HG03097 (cell line): ENCODE results near the gene NXPE2.
"Not testable (repeated sequence)": the region's sequence is repeated elsewhere in the genome, so short reads cannot be mapped to it uniquely, and the experiment has no call there.

ENCODE experiments used
- ATAC-seq: cut with Tn5 transposase; IDR thresholded peaks from one replicate; pipeline ENCODE4 v1.9.1; 2021; ENCODE audit not compliant: unreplicated experiment, low FRiP score

The NXPE2 gene

GRCh38 chr11:114678125-114679036, at the start of gene NXPE2:
Gene NXPE2 (plus strand): TSS chr11:114678527. CDS start chr11:114678576, 49 bp downstream.
- ATAC-seq = no peak

DNA sequence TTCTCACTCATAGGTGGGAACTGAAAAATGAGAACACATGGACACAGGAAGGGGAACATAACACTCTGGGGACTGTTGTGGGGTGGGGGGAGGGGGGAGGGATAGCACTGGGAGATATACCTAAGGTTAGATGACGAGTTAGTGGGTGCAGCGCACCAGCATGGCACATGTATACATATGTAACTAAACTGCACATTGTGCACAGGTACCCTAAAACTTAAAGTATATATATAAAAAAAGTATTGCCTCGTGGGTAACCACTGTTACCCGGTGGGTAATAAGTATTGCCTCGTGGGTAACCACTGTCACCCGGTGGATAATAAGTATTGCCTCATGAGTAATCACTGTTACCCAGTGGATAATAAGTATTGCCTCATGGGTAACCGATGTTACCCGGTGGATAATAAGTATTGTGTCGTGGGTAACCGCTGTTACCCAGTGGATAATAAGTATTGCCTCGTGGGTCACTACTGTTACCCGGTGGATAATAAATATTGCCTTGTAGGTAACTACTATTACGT, 46.8 kb upstream of the NXPE2 start:
- ATAC-seq = not testable (repeated sequence)

DNA sequence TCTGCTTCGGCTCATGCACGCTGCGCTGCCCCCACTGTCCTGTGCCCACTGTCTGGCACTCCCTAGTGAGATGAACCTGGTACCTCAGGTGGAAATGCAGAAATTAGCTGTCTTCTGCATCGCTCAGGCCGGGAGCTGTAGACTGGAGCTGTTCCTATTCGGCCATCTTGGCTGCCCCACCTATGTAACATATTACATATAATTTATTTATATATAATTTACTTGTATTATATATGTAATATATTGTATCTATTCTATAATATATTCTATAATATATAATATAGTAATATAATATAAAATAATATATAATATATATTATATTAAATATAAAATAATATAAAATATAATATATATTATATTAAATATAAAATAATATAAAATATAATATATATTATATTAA, 38.9 kb upstream of the NXPE2 start:
- ATAC-seq = not testable (repeated sequence)

DNA sequence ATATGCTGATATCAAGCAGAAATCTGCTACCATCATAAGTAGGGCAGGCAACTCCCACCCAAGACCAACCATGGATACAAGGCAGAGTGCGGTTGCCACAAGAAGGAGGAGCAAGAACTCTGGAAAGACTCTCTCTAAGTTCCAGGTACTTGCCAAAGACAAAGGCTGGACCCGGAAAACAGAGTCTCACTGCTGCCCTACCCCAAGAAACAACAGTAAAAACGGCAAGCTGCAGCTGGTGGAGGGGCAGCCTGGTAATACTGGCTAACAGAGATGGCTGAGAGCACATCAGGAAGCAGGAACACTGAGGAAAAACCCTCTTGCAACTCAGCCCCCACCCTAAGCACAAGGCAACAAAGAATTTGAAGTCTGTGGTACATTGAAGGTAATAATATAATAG, 27.7 kb upstream of the NXPE2 start:
- ATAC-seq = no peak

DNA sequence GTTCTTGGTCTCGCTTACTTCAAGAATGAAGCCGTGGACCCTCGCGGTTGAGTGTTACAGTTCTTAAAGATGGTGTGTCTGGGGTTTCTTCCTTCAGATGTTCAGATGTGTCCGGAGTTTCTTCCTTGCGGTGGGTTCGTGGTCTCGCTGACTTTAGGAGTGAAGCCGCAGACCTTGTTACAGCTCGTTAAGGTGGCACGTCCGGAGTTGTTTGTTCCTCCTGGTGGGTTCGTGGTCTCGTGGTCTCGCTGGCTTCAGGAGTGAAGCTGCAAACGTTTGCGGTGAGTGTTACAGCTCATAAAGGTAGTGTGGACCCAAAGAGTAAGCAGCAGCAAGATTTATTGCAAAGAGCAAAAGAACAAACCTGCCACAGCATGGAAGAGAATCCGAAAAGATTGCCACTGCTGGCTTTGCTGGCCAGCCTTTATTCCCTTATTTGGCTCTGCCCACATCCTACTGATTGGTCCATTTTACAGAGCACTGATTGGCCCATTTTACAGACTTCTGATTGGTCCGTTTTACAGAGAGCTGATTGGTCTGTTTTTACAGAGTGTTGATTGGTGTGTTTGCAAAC, 27.1 kb upstream of the NXPE2 start:
- no peak for ATAC-seq

GRCh38 chr11:114653148-114653547, 25.2 kb upstream of the NXPE2 start:
- no peak for ATAC-seq

DNA sequence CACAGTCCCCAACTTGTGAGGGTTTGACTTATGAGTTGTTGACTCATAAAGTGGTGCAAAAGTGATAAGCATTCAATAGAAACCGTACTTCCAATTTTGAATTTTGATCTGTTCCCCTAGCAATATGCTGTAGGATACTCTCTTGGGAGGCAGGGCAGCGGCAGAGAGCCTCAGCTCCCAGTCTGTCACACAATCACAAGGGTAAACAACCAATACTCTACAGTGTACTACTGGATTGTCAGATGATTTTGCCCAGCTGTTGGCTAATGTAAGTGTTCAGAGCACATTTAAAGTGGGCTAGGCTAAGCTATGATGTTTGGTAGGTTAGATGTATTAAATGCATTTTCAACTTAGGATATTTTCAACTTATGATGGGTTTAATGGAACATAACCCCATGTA, 13.7 kb upstream of the NXPE2 start:
- no peak for ATAC-seq

DNA sequence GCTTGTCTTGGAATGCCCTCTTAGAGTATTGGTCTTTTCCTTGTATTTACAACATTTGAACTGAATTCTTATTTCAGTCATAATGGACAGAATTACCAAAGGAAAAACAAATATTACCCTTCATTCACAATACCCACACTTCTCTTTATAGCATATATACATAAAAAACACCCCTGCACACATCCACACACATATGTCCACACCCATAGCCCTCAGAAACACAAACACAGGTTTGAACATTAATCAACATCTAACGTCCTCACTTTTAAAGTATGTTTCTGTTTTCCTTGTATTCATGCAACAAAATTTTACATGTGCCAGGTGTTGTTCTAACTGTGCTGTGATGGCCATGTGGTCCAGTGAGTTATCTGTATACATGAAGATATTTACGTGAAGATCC, 11.6 kb upstream of the NXPE2 start:
- no peak for ATAC-seq

DNA sequence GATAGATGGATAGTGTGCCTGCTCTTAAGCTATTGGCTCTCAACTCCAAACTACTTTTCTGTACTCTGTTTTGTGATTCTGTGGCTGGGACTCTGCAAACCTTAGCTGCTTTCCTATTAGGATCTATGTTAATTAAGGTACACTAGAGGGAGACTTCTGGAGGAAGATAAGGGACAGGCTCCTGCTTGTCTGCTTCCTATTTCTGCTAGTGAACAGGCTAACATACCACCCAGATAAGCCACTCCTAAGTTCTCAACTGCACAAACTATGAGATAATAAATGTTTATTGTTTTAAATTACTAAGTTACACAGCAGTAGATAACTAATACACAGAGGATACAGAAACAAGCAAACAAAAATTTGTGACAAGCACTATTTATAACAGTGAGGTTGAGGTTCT, 10.2 kb upstream of the NXPE2 start:
- no peak for ATAC-seq

DNA sequence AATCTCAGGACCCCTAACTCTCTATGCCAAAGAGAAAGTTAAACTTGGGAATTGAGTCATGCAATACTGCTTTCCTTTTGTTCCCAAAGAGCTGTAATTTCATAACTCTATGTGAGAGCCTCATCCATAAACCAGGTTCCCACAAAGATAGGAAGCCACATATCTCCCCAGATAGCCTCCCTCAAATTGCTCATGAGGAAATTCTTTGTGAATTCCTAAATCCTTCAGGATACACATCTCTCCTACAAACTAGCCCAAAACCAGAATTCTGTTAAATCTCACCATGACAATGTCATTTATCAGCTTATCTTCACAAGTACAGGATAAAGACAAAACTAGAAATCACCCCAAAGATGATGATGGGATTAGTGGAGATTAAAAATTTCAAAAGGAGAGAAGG, 4.7 kb upstream of the NXPE2 start:
- no peak for ATAC-seq

GRCh38 chr11:114679505-114679904, 1.2 kb downstream of the NXPE2 start:
- ATAC-seq = no peak

DNA sequence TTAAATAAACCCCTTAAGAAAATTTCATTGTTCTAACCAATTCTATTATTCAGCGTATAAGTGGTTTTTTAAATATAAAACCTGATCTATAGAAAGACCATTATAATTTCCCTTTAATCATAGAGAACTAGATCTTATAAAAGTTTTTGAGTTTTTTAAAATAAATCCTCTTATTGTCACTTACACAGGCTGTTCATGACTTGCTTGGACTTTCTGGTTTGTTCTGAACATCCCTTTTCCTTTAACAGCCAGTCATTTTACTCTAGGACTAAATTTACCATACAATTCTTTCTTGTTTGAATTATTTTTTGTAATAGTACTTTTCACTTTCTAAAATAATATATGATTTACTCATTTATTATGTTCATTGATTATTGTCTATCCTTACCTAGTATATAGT, 4.7 kb downstream of the NXPE2 start:
- ATAC-seq = no peak

DNA sequence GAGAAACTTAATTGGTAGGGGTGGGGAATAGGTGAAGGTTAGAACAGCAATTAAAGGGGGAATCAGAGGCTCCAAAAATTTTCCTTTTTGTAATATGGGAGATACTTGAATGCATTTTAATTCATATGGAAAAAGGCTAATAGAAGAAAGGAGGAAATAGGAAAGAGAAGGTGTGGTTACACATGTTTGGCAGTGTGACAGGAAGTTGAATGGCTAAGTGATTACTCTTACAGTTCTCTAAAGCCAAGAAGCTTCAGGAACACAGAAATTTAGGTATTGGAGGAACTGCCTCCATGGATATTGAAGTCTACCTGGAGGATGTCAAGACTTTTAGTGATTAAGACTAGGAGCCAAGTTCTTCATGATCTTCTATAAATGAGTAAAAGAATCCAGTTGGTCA, 6.3 kb downstream of the NXPE2 start:
- no peak for ATAC-seq

GRCh38 chr11:114685097-114685496, 6.8 kb downstream of the NXPE2 start:
- no peak for ATAC-seq

DNA sequence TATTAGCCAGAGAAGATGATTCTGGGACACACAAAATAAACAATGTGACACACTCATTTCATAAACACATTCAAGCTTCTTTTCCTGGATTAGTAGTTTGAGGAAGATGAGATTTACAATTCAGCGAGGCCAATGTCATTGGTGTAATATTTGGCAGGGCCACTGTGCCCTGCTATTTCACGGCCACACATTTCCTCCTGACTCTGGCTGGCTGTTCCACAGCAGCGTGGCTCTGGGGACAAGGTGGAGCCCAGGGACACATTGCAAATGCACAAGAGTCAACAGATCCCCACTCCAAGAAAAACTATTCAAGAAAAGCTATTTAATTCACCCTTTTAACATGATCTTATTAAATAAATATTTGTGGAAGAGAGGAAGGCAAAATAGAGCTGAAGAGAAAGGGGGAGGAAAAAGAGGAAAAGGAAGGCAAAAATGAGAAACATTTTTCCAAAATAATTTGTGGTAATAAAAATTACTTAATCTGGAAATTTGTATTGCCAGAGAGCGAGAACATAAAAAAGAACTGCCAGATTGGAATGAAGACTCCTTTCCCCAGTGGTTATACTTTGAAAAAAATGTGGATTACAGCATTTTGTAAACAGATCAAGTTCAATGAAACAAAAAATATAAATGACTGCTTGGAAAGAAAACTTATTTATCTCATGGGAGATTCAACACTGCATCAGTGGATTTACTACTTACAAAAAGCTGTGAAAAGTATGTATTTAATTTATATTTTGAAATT, 27.1 kb downstream of the NXPE2 start:
- ATAC-seq = no peak

GRCh38 chr11:114709960-114710359, 31.6 kb downstream of the NXPE2 start:
- no peak for ATAC-seq

DNA sequence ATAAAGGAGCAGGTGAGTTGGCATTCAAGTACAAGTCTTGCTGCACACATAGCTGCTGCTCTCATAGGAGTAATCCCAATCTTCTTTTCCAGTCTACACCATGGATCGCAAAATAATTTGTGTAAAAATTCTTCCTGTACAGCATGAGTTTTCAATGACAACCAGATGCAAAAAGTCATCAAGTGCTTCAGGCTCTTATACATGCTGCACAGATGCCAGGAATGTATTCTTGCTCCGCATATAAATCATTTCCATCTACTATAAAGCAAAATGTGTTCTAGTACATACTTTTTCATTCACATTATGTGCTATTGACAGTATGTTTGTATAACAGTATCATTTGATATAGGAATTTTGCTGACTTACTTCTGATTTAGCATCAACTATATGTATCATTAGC, 35.4 kb downstream of the NXPE2 start:
- no peak for ATAC-seq

DNA sequence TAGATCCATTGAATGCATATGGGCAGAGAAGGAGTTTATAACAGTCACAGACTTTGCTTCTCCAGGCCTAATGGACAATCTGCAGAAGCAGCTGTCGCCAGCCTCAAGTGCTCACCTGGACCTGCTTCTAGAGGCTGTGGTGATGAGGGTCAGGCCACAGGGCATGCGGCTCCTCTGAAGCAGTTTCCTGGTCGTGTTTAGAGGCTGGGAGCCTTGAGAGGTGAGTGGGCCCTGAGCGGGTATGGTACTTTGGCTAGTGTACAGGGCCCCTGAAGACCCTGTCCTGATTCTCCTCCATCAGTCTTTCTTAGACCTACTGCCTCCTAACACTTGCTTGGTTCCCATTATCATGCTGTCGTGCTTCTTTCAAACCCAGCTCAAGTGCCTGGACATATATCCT, 41.2 kb downstream of the NXPE2 start:
- ATAC-seq = no peak

- ATAC-seq = no peak
Observed at GRCh38 chr11:114724916-114725524, 46.7 kb downstream of the NXPE2 start.

GRCh38 chr11:114725623-114726022, 47.3 kb downstream of the NXPE2 start:
- no peak for ATAC-seq

DNA sequence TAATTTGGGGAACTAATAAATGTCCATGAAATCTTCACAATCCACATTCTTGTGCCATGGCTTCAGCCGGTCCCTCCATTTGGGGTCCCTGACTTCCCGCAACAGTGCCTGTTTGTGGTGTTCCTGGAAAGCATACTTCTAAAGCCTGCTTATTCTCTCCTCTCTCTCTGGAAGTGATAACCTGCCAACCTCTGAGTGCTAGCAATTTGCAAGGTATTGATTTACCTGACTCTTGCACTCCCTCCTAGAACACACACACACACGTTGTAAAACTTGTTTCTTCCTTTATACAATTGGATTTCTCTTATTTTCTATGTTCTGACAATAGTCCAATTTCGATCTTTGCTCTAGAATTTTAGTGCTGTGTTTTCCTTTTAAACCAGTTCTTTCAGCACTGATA, 58.5 kb downstream of the NXPE2 start:
- ATAC-seq = no peak
